ENCODE data around the gene KHDC1.
"Not testable (repeated sequence)": the region's sequence is repeated elsewhere in the genome, so short reads cannot be mapped to it uniquely, and the experiment has no call there.

Gene KHDC1

DNA sequence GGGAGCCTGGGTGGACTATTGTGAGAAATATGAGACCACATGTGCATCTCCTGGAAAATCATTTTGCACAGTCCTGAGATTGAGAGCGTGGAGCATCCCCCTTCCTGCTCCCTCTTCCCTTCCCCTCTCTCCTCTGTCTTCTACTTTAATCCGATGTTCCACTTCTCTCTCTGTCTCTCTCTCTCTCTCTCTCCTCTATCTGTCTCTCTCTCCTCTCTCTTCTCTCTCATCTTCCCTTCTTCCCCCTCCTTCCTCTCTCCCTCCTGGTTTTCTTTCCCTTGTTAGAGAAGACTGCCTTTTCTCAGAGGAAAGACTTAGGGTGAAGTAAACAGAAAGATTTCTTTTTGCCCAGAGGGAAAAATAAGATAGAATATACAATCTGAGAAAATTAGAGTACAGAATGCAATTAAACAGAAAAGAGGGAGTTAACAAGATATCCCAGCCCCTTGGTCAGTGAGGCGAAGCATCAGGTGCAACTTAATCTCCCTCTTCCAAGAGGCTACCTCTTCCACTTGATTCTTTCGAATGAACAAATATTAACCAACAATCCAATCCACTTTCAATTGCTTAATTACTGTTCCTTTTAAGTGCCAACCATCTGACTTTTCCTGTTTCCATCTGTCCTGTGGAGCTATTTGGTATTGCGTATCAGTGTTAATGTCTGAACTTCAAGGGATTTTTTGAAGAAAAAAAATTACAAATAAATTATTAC lies 14.6 kb downstream of the KHDC1 start:
- DNase-seq: no peak

DNA sequence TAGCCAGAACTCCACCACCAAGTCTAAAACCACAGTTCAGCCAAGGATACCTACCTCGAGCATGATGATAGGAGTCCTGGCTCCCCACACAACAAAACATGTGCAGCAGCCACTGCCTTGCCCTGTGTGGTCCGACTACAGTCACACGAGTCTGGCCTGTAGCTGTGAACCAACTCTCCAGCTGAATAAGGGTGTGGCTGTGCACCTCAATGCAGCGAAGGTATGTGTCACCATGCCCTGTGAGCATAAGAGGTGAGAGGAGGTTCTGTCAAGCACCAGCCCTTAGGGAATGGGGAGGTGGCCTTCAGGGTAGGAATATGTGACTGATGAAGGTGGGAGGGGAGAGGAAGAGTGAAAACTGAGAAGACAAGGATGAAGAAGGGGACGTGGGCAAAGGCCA lies 21.0 kb downstream of the KHDC1 start:
- no peak for DNase-seq

DNA sequence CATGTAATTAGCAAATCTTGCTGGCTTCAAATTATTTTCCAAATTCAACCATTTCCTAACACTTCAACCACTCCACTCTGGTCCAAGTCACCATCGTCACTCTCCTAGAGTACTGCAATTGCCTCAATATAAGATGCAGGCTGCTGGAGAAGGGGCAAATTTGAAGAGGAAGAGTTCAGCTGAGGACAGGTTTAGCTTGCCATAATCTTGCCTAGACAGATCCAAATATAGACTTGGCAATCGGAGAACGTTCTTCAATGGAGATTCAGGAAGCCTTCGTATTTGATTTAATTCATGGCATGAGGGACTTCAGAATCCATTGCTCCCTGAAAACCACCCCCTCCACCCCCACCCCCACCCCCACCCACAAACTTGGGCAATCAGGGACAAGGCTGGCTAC lies 22.3 kb downstream of the KHDC1 start:
- no peak for DNase-seq

DNA sequence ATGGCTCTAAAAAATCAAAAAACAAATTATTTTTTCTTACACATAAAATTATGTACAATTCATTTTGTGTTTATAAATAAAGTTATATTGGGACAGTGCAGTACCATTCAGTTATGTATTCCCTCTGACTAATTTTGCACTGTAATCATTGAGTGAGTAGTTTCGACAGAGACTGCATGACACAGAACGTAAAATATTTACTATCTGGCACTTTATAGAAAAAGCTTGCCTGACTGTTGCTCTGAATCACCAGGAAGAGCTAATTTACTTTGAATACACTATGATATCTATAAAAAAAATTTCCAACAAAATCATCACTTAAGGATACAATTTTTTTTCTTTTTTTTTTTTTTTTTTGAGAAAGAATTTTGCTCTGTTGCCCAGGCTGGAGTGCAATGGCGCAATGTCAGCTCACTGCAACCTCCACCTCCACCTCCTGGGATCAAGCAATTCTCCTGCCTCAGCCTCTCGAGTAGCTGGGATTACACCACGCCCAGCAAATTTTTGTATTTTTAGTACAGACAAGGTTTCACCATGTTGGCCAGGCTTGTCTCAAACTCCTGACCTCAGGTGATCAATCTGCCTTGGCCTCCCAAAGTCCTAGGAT lies 26.7 kb downstream of the KHDC1 start:
- no peak for DNase-seq

DNA sequence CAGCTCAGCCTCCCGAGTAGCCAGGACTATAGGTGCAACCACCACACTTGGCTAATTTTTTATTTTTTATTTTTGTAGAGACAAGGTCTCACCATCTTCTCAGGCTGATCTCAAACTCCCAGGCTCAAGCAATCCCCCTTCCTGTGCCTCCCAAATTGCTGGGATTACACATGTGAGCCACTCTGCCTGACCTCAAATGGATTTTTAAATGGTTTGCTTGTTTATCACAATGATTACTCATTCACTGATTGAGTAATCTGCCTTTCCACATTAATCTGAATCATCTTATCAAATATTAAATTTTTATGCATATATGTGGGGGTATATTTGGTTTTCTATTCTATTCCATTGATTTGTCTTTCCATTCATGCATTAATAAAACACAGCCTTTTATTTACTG lies 28.3 kb downstream of the KHDC1 start:
- no peak for DNase-seq

DNA sequence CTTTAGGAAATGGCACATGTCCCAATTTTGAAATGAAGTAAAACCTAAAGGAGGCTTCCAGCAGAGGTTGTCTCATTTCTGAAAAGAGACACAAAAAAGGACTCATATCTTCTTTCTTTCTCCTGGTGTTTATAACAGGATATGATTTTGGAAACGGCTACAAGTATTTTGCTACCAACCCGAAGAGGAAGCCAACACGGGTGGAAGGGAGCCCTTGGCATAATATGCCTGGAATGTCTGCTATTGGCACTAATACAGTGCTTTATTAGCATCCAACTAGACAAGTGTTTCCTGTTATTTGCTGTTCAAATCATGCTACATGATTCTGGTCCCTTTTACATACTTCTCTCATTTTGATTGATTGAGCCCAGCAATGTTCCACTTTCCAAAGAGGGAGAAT lies 29.0 kb downstream of the KHDC1 start:
- DNase-seq: not testable (repeated sequence)

DNA sequence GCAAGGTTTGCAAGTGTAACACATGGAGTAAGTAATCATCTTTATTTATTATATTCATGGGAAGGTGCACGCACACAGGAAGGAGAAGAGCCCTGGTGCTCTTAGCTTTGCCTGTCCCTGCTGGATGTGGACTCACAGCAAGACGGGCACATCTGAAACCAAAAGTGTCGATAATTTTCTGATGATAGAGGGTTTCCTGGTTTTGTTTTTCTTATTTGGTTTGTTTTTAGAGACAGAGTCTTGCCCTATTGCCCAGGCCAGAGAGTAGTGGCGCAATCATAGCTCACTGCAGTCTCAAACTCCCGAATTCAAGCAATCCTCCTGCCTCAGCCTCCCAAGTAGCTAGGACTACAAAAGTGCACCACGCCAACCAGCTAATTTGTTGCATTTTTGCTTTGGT lies 29.9 kb downstream of the KHDC1 start:
- no peak for DNase-seq

DNA sequence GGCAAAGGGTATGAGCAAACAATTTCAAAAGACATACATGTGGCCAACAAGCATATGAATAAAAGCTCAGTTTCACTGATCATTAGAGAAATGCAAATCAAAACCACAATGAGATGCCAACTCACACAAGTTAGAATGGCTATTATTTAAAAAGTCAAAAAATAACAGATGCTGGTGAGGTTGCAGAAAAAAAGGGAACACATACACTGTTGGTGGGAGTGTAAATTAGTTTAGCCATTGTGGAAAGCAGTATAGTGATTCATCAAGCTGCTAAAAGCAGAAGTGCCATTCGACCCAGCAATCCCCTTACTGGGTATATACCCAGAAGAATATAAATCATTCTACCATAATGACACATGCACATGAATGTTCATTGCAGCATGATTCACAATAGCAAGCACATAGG lies 31.0 kb downstream of the KHDC1 start:
- no peak for DNase-seq

DNA sequence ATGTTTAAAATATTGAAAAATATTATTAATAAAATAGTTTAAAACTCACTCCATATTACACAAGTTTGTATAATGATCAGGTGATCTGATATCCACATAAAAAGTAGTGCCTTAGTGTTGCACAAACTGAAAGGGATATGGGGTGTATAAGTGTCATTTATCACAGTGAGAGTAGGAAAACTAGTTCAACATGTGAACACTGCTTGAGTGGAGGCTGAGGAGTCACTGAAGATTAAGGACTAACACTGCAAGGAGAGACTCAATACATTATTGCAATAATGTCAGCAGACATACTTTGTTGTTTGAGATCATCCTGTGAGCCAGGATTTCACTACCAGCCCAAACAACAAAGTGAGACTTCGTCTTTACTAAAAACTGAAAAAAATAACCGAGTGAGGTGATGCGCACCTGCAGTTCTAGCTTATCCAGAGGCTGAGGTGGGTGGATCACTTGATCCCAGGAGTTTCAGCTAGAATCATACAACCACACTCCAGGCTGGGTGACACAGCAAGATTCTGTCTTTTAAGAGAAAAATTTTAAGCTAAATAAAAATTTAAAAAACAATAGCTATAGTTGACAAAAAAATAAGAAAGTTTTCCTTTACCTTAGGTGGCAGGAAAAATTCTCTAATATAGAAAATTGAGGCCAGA lies 35.3 kb downstream of the KHDC1 start:
- no peak for DNase-seq

DNA sequence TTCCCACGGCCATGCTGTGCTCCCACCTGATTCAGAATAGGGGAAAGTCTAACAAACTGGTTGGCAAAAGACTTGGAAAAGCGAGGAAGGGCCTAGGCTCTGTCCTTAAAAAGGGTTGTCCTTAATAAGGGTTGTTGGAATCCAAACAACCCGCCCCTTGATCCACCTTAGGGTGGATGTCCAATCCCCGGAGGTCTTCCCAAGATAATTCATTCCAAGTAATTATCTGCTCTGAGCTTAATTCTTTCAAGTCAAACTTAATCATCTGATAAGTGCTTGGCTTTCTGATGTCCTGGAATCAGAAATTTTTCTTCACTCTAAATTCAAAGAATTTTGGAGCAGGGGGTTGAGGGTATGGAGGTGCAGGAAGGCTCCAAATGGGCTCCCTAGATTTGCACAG lies 37.6 kb downstream of the KHDC1 start, which contains the start of gene KHDC1L:
Gene KHDC1L, minus strand, starts transcription at position 101 of the 400 bp plus-strand sequence. Its CDS starts 88 bp downstream, at position 13.
- DNase-seq: no peak

DNA sequence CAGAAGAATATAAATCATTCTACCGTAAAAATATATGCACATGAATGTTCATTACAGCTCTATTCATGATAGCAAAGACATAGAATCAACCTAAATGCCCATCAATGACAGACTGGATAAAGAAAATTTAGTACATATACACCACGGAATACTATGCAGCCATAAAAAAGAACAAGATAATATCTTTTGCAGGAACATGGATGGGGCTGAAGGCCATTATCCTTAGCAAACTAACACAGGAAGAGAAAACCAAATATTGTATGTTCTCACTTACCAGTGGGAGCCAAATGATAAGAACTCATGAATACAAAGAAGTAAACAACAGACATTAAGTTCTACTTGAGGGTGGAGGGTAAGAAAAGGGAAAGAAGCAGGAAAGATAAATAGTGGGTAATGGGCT lies 46.1 kb downstream of the KHDC1 start:
- no peak for DNase-seq

DNA sequence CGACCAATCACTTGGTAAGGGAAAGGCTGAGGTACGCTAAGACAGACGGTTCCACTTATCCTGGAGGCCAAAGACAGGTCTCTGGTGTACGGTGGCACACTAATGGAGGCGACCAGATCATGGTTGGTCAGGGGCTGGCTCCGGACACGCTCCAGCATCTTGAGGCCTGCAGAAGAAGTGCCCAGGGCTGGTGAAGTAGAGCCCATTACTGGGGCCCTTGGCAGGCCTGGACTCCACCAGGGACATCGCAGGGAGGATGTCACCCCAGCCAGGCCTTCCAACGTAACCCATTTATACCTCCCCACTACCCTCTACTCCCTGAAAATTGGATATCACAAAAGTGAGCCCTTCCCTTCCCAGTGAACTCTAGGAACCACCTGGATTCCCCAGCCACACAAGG lies 53.9 kb downstream of the KHDC1 start:
- DNase-seq: no peak

DNA sequence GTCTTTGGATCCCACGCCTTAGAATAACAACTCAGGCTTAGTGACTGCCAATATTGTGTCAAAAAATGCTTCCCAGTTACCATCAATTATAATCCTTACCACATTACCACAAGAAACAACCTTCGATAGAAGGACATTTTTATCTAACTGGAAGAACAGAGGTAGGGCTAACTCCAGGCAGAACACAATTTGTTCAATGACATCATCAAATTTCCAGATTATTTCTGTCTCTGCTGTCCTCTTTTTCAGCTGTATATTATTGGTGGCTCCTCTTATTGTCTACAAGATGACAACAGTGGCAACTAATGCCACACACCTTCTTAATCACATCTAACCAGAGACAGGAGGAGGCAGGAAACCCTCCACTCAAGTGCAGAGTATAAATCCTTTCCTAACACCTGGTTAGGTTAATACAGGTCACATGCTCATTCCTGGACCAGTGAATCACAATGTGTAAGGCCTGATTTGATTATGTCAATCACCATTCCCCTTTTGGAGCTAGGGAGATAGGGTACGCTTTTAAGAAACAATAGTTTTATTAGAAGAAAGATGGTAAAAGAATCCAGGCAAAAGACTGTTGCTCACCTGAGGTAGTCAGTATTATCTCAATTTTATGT lies 55.7 kb downstream of the KHDC1 start:
- no peak for DNase-seq

DNA sequence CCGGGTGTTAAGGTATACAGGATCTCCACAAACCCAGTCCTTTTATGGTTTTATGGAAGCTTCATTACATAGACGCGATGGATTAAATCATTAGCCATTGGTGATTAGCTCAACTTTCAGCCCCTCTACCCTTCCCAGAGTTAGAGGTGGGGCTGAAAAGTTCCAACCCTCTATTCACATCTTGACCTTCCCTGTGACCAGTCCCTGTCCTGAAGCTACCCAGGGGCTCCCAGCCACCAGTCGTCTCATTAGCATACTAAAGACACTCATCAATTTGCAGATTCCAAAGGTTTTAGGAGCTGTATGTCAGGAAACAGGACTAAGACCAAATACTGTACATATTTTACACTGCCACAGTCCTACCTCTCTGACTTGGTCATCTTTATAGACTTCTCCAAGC lies 58.7 kb downstream of the KHDC1 start:
- DNase-seq: no peak

DNA sequence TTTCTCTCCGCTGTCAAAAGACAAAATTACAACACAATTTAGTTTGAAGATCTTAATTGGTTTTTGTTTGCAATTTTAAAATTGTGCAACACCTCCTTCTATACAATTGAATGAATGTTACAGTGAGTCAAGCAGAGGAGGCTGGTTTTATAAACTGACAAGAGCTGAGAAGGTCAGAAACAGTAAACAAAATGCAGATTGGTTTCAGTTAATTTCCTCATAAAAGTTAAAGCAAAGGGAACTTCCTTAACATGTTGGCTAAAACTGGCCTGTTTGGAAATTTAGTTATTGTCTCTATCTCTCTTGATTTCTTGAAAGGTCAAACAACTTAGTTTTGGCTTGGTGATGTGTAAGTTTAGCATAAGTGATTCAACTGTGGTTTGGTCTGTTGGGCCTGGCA lies 59.9 kb downstream of the KHDC1 start:
- no peak for DNase-seq

DNA sequence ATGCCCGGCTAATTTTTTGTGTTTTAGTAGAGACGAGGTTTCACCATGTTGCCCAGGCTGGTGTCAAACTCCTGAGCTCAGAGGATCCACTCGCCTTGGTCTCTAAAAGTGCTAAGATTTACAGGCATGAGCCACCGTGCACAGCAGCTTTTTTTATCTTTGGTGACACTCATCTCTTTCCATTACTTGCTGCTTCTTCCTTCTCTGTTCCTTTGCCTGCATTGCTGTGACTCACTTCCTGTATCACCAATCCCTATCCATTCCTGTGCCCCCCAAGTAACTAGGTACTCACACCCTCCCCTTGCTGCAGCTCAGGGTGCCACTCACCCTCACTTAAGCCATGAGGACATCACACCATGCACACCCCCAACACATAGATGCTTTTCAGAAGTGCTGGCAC lies 62.3 kb downstream of the KHDC1 start:
- no peak for DNase-seq

DNA sequence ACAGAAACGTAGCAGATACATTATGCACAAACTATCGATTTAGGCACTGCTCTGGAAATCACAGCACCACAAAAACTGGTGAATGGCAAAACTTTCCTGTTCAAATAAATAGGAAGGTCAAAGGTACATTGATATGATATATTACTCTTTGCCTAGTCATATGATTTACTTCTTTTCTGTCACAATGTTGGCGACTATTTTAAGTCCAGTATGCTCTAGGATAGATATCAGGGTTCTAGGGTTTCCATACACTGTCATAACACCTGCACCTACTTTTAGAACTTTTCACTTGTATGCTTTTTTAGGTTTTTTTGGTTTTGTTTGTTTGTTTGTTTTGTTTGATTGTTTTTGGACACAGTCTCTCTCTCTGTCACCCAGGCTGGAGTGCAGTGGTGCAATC lies 62.7 kb downstream of the KHDC1 start:
- DNase-seq: no peak

DNA sequence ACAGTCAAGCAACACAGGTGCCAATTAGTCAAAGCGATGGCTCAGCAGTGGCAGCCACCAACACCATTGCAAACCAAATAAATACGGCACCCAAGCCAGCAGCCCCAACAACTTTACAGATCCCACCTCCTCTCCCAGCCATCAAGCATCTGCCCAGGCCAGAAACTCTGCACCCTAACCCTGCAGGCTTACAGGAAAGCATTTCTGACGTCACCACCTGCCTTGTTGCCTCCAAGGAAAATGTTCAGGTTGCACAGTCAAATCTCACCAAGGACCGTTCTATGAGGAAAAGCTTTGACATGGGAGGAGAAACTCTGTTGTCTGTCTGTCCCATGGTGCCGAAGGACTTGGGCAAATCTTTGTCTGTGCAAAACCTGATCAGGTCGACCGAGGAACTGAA lies 68.3 kb downstream of the KHDC1 start:
- DNase-seq: no peak

DNA sequence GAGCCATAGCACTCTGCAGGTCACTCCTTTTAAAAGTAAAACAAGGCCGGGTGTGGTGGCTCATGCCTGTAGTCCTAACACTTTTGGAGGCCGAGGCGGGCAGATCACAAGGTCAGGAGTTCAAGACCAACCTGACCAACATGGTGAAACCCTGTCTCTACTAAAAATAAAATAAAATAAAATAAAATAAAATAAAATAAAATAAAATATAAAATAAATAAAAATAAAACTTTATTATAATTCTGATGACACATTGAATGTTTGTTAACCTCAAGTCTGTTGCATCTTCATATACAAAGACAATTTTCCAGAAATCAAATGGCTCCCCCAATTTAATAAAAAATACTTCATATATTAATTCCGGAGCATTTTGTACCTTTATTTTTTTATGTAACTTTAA lies 69.7 kb downstream of the KHDC1 start:
- DNase-seq: not testable (repeated sequence)
